GM18907 (cell line): ENCODE measurements around the gene TNNI3.
"Not testable (repeated sequence)": the region's sequence is repeated elsewhere in the genome, so short reads cannot be mapped to it uniquely, and the experiment has no call there.

Experiments used
- ATAC-seq: cut with Tn5 transposase; IDR thresholded peaks from one replicate; pipeline ENCODE4 v1.9.1; 2021; ENCODE audit warnings: mild to moderate bottlenecking, moderate library complexity; ENCODE audit not compliant: unreplicated experiment

The TNNI3 gene

GRCh38 chr19:55173186-55173713 lies 15.7 kb upstream of the TNNI3 start:
- ATAC-seq = no peak

GRCh38 chr19:55172741-55173140 lies 15.2 kb upstream of the TNNI3 start:
- ATAC-seq = no peak

GRCh38 chr19:55172318-55172717 lies 14.8 kb upstream of the TNNI3 start:
- ATAC-seq = not testable (repeated sequence)

GRCh38 chr19:55171440-55171839 lies 13.9 kb upstream of the TNNI3 start:
- ATAC-seq = no peak

GRCh38 chr19:55169136-55169535 lies 11.6 kb upstream of the TNNI3 start:
- ATAC-seq = no peak

- ATAC-seq = peak; percentile 90
Measured at GRCh38 chr19:55166530-55167268, 9.2 kb upstream of the TNNI3 start, which contains the start of gene DNAAF3. Gene DNAAF3 (minus strand): TSS chr19:55166613. CDS start chr19:55166413, 200 bp downstream.

GRCh38 chr19:55165952-55166529 lies 8.5 kb upstream of the TNNI3 start:
- peak; percentile 24 for ATAC-seq

- ATAC-seq = no peak
Measured at GRCh38 chr19:55161571-55162322, 4.2 kb upstream of the TNNI3 start.

- no peak for ATAC-seq
Measured at GRCh38 chr19:55160986-55161365, 3.4 kb upstream of the TNNI3 start.

- peak; percentile 52 for ATAC-seq
Measured at GRCh38 chr19:55160128-55160985, 2.8 kb upstream of the TNNI3 start.

- no peak for ATAC-seq
Measured at GRCh38 chr19:55158848-55159749, 1.6 kb upstream of the TNNI3 start.

GRCh38 chr19:55158423-55158822 lies 891 bp upstream of the TNNI3 start:
- ATAC-seq = no peak

- no peak for ATAC-seq
Measured at GRCh38 chr19:55156202-55157063, 1.1 kb downstream of the TNNI3 start.

GRCh38 chr19:55155784-55156183 lies 1.7 kb downstream of the TNNI3 start:
- not testable (repeated sequence) for ATAC-seq

- ATAC-seq = no peak
Measured at GRCh38 chr19:55153652-55154264, 3.8 kb downstream of the TNNI3 start.

- no peak for ATAC-seq
Measured at GRCh38 chr19:55152017-55152416, 5.5 kb downstream of the TNNI3 start.

GRCh38 chr19:55149078-55150003 lies 8.2 kb downstream of the TNNI3 start, which contains the start of gene TNNT1:
Gene TNNT1 (minus strand): TSS chr19:55149206. CDS start chr19:55147157, 2,049 bp downstream.
- ATAC-seq = no peak
